Fibroblast of pulmonary artery (primary cell): Measurements from ENCODE around the gene ZFYVE9.
"Not testable (repeated sequence)": the region's sequence is repeated elsewhere in the genome, so short reads cannot be mapped to it uniquely, and the experiment has no call there.

Source experiments
- DNase-seq: peaks from one replicate; pipeline ENCODE4 v3.0.0-alpha.2; 2010; ENCODE audit warnings: low read depth
- H3K4me3 ChIP-seq: replicated peaks from 2 replicates; pipeline ENCODE4 v1.5.1; 2011; ENCODE audit warnings: low read depth, mild to moderate bottlenecking, control low read depth, low read length, moderate library complexity
- TF ChIP-seq, protein P1 (sequence below): IDR thresholded peaks from 2 replicates; pipeline ENCODE4 v1.5.1; 2011; ENCODE audit warnings: mild to moderate bottlenecking, control low read depth, low read length, inconsistent platforms; ENCODE audit errors: missing control alignments

ZFYVE9 gene

DNA sequence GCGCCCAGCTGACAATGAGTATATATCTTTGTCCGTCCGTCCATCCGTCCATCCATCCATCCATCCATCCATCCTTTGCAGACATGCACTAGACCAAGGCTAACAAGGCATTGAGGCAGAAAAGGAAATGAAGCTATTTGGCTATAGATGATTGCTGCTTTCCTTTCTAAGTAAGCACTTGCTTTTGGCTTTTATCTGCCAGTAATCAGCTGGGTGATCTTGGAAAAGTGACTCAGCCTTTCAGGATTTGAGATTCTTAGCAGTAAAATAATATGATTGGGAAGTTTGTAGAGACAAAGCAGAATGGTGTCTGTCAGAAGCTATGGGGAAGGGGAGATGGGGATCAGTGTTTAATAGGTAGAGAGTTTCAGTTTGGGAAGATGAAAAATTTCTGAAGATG is 22.7 kb downstream of the ZFYVE9 start:
- DNase-seq: no peak
- TF ChIP-seq, protein P1, sequence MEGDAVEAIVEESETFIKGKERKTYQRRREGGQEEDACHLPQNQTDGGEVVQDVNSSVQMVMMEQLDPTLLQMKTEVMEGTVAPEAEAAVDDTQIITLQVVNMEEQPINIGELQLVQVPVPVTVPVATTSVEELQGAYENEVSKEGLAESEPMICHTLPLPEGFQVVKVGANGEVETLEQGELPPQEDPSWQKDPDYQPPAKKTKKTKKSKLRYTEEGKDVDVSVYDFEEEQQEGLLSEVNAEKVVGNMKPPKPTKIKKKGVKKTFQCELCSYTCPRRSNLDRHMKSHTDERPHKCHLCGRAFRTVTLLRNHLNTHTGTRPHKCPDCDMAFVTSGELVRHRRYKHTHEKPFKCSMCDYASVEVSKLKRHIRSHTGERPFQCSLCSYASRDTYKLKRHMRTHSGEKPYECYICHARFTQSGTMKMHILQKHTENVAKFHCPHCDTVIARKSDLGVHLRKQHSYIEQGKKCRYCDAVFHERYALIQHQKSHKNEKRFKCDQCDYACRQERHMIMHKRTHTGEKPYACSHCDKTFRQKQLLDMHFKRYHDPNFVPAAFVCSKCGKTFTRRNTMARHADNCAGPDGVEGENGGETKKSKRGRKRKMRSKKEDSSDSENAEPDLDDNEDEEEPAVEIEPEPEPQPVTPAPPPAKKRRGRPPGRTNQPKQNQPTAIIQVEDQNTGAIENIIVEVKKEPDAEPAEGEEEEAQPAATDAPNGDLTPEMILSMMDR: no peak
- no peak overlapping the region for H3K4me3 ChIP-seq

DNA sequence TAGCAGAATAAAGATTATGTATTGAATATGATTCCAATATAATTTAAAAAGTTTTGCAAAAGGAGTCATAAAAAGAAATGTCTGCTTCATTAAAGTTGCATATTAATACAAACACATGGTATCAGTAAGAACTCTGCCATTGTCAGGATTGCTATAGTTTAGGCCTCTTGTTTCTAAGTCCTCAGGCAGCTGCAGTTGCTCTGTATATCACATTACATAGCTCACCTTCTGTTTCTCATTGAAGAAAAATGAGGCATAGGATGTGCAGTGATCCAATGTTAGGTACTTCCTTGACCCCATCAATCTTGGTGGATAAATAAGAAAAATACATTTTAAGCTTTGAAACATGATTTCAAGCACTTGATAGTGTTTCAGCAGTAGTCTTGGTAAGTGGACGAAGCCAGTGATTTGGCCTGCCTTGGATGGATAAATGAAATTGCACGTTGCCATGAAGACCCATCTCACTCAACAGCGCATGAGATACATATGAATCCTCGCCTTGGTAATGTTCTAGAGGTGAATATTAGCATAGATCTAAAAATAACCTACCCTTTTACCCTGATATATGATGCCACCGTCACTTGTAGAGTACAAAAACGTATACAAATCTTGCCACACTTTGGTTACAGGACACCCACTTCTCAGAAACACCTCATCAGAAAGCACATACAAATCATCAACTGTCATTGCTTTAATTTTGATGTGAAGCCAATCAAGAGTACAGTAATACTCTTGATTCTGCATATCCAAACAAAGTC is 25.3 kb downstream of the ZFYVE9 start:
- no peak overlapping the region for H3K4me3 ChIP-seq
- TF ChIP-seq, protein P1: no peak

DNA sequence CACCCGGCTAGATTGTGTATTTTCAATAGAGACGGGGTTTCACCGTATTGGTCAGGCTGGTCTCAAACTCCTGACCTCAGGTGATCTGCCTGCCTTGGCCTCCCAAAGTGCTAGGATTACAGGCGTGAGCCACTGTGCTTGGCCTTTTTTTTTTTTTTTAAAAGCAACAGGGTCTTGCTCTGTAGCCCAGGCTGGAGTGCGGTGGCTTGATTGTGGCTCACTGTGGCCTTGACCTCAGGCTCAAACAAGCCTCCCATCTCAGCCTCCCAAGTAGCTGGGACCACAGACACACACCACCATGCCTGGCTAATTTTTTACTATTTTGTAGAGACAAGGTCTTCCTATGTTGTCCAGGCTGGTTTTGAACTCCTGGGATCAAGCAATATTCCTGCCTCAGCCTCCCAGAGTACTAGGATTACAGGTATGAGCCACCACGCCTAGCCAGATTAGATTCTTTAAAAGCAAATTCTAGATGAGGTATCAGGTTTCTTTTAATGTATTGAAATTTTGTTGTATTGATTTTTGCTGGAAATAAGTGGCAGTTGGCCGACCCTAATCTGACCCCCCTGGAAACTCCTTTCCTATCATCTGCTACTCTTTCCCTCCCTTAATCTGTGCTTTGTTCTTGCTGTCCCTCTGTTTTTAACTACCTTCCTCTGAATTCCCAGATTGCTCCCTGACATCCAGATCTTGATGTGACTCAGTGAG is 26.6 kb downstream of the ZFYVE9 start:
- TF ChIP-seq, protein P1: no peak
- H3K4me3 ChIP-seq: no peak overlapping the region
- DNase-seq: no peak

More for the DNA sequence above, 25.3 kb downstream of the ZFYVE9 start:
- DNase-seq: no peak

DNA sequence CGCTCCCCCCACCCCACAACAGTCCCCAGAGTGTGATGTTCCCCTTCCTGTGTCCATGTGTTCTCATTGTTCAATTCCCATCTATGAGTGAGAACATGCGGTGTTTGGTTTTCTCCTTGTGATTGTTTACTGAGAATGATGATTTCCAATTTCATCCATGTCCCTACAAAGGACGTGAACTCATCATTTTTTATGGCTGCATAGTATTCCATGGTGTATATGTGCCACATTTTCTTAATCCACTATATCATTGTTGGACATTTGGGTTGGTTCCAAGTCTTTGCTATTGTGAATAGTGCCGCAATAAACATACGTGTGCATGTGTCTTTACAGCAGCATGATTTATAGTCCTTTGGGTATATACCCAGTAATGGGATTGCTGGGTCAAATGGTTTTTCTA is 29.3 kb downstream of the ZFYVE9 start:
- not testable (repeated sequence) for DNase-seq

DNA sequence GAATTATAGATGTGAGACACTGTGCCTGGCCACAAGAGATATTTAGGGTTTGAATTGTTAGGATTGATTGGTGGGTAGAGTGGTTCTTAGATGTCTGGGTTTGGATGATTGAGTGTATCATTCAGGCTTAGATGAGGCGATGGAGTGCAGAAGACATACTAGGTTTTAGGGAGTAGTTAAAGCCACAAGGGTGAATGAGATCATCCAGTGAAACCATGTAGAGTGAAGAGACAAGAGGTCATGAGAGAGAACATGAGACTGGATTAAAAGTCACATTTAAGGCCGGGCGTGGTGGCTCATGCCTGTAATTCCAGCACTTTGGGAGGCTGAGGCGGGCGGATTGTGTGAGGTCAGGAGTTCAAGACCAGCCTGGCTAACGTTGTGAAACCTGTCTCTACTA is 37.2 kb downstream of the ZFYVE9 start:
- H3K4me3 ChIP-seq: no peak overlapping the region
- no peak for DNase-seq
- TF ChIP-seq, protein P1: no peak

More for the DNA sequence above, 29.3 kb downstream of the ZFYVE9 start:
- H3K4me3 ChIP-seq: not testable (repeated sequence)

DNA sequence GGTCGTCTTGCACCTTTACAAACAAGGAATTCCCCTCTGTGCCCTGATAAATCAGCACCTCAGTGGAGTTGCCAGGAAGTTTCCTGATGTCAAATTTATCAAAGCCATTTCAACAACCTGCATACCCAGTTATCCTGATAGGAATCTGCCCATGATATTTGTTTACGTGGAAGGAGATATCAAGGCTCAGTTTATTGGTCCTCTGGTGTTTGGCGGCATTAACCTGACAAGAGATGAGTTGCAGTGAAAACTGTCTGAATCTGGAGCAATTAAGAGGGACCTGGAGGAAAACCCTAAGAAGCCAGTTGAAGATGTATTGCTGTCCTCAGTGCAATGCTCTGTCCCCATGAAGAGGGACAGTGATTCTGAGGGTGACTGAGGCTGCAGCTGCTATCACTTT is 38.3 kb downstream of the ZFYVE9 start:
- no peak for DNase-seq

DNA sequence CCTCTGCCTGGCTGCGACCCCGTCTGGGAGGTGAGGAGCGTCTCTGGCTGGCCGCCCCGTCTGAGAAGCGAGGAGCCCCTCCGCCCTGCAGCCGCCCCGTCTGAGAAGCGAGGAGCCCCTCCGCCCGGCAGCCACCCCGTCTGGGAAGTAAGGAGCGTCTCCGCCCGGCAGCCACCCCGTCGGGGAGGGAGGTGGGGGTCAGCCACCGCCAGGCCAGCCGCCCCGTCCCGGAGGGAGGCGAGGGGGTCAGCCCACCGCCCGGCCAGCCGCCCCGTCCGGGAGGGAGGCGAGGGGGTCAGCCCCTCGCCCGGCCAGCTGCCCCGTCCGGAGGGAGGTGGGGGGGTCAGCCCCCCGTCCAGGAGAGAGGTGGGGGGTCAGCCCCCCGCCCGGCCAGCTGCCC is 39.9 kb downstream of the ZFYVE9 start:
- not testable (repeated sequence) for H3K4me3 ChIP-seq, DNase-seq

More for the DNA sequence above, 38.3 kb downstream of the ZFYVE9 start:
- TF ChIP-seq, protein P1: no peak
- no peak overlapping the region for H3K4me3 ChIP-seq

DNA sequence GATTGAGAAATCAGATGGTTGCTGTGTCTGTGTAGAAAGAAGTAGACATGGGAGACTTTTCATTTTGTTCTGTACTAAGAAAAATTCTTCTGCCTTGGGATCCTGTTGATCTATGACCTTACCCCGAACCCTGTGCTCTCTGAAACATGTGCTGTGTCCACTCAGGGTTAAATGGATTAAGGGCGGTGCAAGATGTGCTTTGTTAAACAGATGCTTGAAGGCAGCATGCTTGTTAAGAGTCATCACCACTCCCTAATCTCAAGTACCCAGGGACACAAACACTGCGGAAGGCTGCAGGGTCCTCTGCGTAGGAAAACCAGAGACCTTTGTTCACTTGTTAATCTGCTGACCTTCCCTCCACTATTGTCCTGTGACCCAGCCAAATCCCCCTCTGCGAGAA is 40.4 kb downstream of the ZFYVE9 start:
- not testable (repeated sequence) for DNase-seq, H3K4me3 ChIP-seq
